HCT116 (cell line): ENCODE data around the gene GALNS. TPM values are rescaled to one million over a fixed set of nuclear protein-coding genes. Genes with fewer than 3 reads are reported as not detected.

Source experiments
- ATAC-seq: fragments of 200-7000 bp; cut with Tn5 transposase; 2 replicates; pipeline ENCODE4 v1.9.1; 2020; ENCODE audit warnings: mild to moderate bottlenecking, moderate library complexity
- BruUV-seq: library from RNA; stranded (reverse); fragments of 400-500 nt; replicated peaks from 2 replicates; lab custom pipeline; 2021; lab: Mats Ljungman, UMichigan
- CTCF ChIA-PET: fragments of 300-600 bp; sonication (Branson Sonifier 250); formaldehyde crosslinking; loops from one replicate; lab custom pipeline; 2021; ENCODE audit warnings: antibody characterized with exemption; lab: Charles Lee
- POLR2A ChIA-PET: fragments of 300-600, 350-600 bp; sonication (Branson Sonifier 250); formaldehyde crosslinking; loops from one replicate; lab custom pipeline; 2021; ENCODE audit warnings: antibody characterized with exemption; lab: Charles Lee
- RAD21 ChIA-PET, 2 experiments: fragments of 300-600 bp; sonication (Branson Sonifier 250); formaldehyde crosslinking; loops; one replicate each; lab custom pipeline; 2023; ENCODE audit warnings: low total read pairs in 2 of 2; ENCODE audit not compliant: uncharacterized antibody in 2 of 2, unreplicated experiment in 2 of 2, low non-redundant PET in 1 of 2; lab: Charles Lee
- DNase-seq: peaks from one replicate; pipeline ENCODE4 v3.0.0-alpha.2; 2010; ENCODE audit warnings: low read depth, low spot score
- H2AFZ ChIP-seq: fragments of 200-600 bp; shearing (Covaris generic), sonication (generic); 2 replicates; pipeline ENCODE4 v1.6.1; 2017; ENCODE audit warnings: low read depth, mixed run types, mixed read lengths, antibody characterized with exemption, low read length; ENCODE audit not compliant: poor library complexity, severe bottlenecking
- H3K27ac ChIP-seq: 2 replicates; pipeline ENCODE4 v1.5.1; 2012; ENCODE audit warnings: low read depth, low read length
- H3K27me3 ChIP-seq: fragments of 200-600 bp; sonication (generic); 2 replicates; pipeline ENCODE4 v1.6.1; 2016; ENCODE audit warnings: mixed run types, low read length, mixed read lengths; ENCODE audit not compliant: insufficient read depth
- H3K36me3 ChIP-seq, 2 experiments: fragments of 200-500 bp in 1 of 2; fragments of 200-600 bp in 1 of 2; sonication (Bioruptor generic) in 1 of 2; sonication (generic) in 1 of 2; 2 replicates each; pipeline versions ENCODE4 v1.5.1 to v1.6.1; 2014 to 2016; ENCODE audit warnings: low read length in 2 of 2, inconsistent platforms in 1 of 2, mixed read lengths in 1 of 2, mixed run types in 1 of 2; ENCODE audit not compliant: insufficient read depth in 2 of 2, control insufficient read depth in 1 of 2
- H3K4me1 ChIP-seq, 2 experiments: fragments of 200-600 bp in 1 of 2; sonication (generic) in 1 of 2; 2 replicates each; pipeline versions ENCODE4 v1.5.1 to v1.6.1; 2012 to 2017; ENCODE audit warnings: low read length in 2 of 2, inconsistent platforms in 1 of 2, mild to moderate bottlenecking in 1 of 2, mixed read lengths in 1 of 2, mixed run types in 1 of 2, moderate library complexity in 1 of 2; ENCODE audit not compliant: insufficient read depth in 2 of 2, control insufficient read depth in 1 of 2
- H3K4me2 ChIP-seq: fragments of 200-600 bp; sonication (generic); 2 replicates; pipeline ENCODE4 v1.6.1; 2017; ENCODE audit warnings: mixed run types, low read length, mixed read lengths
- H3K4me3 ChIP-seq, 2 experiments: fragments of 200-600 bp in 1 of 2; sonication (generic) in 1 of 2; replicated peaks in 1 of 2; 2 replicates each; pipeline ENCODE4 v1.5.1; 2011 to 2016; ENCODE audit warnings: low read length in 2 of 2, control low read depth in 1 of 2, low read depth in 1 of 2, mild to moderate bottlenecking in 1 of 2, mixed read lengths in 1 of 2, mixed run types in 1 of 2
- H3K79me2 ChIP-seq: fragments of 200-600 bp; sonication (generic); 2 replicates; pipeline ENCODE4 v1.6.1; 2017; ENCODE audit warnings: mild to moderate bottlenecking, mixed run types, low read length, moderate library complexity, mixed read lengths; ENCODE audit not compliant: insufficient read depth
- H3K9ac ChIP-seq: fragments of 200-600 bp; sonication (generic); 2 replicates; pipeline ENCODE4 v1.6.1; 2016; ENCODE audit warnings: low read length, mixed read lengths
- H3K9me2 ChIP-seq: fragments of 200-600 bp; sonication (generic), shearing (Covaris generic); 2 replicates; pipeline ENCODE4 v1.6.1; 2017; ENCODE audit warnings: mixed run types, mild to moderate bottlenecking, moderate library complexity; ENCODE audit not compliant: insufficient read depth
- H3K9me3 ChIP-seq, 2 experiments: fragments of 200-500 bp in 1 of 2; fragments of 200-600 bp in 1 of 2; sonication (Bioruptor generic) in 1 of 2; sonication (generic) in 1 of 2; 2 replicates each; pipeline ENCODE4 v1.6.1; 2014 to 2017; ENCODE audit warnings: low read length in 2 of 2, mixed read lengths in 2 of 2, inconsistent platforms in 1 of 2, low read depth in 1 of 2, mild to moderate bottlenecking in 1 of 2, mixed run types in 1 of 2, moderate library complexity in 1 of 2; ENCODE audit not compliant: control insufficient read depth in 1 of 2, insufficient read depth in 1 of 2
- H4K20me1 ChIP-seq: fragments of 200-600 bp; sonication (generic), shearing (Covaris generic); 2 replicates; pipeline ENCODE4 v1.6.1; 2017; ENCODE audit warnings: mixed run types, mild to moderate bottlenecking, moderate library complexity; ENCODE audit not compliant: insufficient read depth
- CBX3 ChIP-seq: IDR thresholded peaks from 2 replicates; pipeline ENCODE4 v1.6.1; 2012; ENCODE audit warnings: low read depth
- POLR2AphosphoS5 ChIP-seq: IDR thresholded peaks from 2 replicates; pipeline ENCODE4 v1.6.1; 2011; ENCODE audit warnings: mild to moderate bottlenecking, low read depth, low read length, moderate library complexity
- RAD21 ChIP-seq: IDR thresholded peaks from 2 replicates; pipeline ENCODE4 v1.6.1; 2012; ENCODE audit warnings: low read depth, mild to moderate bottlenecking
- YY1 ChIP-seq: IDR thresholded peaks from 2 replicates; pipeline ENCODE4 v1.6.1; 2011; ENCODE audit warnings: low read length, low read depth, moderate library complexity, mild to moderate bottlenecking; ENCODE audit not compliant: insufficient replicate concordance; ENCODE audit errors: extremely low read depth
- ZFX ChIP-seq: fragments of 450-650 bp; IDR thresholded peaks from 2 replicates; pipeline ENCODE4 v1.6.1; 2017
- intact Hi-C: fragments of 100-400 bp; cut with micrococcal nuclease; formaldehyde crosslinking; loops from 2 replicates; pipeline ENCODE4 v1.10.0; 2022
- total RNA-seq: library from RNA; stranded (reverse); gene quantifications from one replicate; pipeline ENCODE4 v1.2.1, GENCODE V29; 2021; ENCODE audit not compliant: unreplicated experiment
- TF ChIP-seq, protein P1 (sequence below): IDR thresholded peaks from 2 replicates; pipeline ENCODE4 v1.6.1; 2011; ENCODE audit warnings: mild to moderate bottlenecking, low read length, moderate library complexity; ENCODE audit not compliant: insufficient replicate concordance; ENCODE audit errors: extremely low read depth
- TF ChIP-seq, protein P2 (sequence below): IDR thresholded peaks from 2 replicates; pipeline ENCODE4 v1.6.1; 2012
- TF ChIP-seq, protein P3 (sequence below): IDR thresholded peaks from 2 replicates; pipeline ENCODE4 v1.6.1; 2012

Gene GALNS
- total RNA-seq, 1 experiment from 2014 or later = 44.6 TPM

DNA sequence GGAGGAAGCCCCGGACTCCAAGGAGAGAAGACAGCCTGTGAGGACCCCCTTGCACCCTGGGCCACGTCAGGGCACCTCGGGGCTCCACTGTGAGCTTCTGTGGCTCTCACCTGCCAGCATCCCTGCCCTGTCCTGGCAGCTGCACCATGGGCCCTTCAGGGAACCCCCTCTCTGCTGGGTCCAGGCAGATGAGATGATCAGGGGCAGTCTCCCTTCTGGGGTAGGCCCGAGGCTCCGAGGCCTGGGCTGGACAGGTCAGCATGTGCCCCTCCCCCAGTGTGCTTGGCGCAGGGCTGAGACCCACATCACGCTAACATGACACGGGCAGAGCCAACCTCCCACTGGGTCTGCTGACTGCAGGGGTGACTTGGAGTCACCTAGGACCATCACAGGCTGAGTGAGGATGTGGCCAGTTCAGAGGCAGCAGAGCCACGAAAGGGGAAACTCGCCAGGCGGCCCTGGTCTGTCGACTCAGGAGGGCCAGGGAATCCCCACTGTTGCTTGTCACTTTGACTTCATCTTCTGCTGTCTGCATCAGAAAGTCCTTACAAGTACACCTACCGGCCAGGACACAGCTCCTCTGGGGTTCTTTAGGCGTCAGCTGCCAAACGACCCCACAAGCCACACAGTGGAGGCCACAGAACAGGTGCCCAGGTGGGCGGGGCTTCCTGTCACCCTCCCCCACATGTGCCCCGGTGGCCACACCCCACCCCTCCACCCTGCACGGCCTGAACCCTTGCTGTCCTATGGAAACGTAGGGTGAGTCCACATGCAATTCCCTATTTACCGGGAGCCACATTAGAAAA is 2.2 kb downstream of the GALNS start:
- no peaks in the 10 kb centered on the region for H3K27me3 ChIP-seq
- peak overlapping the region; percentile 22; the same call in 1 of the 2 replicates for H3K4me2 ChIP-seq
- H3K27ac ChIP-seq = no peak overlapping the region; the same call in 1 of the 2 replicates
- no peaks in the 10 kb centered on the region for H3K9me2 ChIP-seq
- peaks cover 29% of the 10 kb centered on the region for H3K79me2 ChIP-seq
- intact Hi-C loops = no loop called here
- no peak overlapping the region for H2AFZ ChIP-seq
- BruUV-seq = no TSS peak
- peaks cover 19 to 26% of the 10 kb centered on the region in 2 experiments for H3K4me1 ChIP-seq
- DNase-seq (no peak), ATAC-seq (no peak)
- TF ChIP-seq POLR2AphosphoS5 = 0 out of 2 replicates have a peak, but pooled peaks have one; percentile 24
- no peak for TF ChIP-seq YY1
- no peak overlapping the region for H3K9ac ChIP-seq
- ChIA-PET CTCF (no interaction called here), POLR2A (no interaction called here), RAD21 (interaction anchor here in 1 of 2 experiments (0.7 kb wide), 1 partner anchor 313 kb away, joined by 4 read pairs; no protein-coding TSS in a partner anchor)
- no peaks in the 10 kb centered on the region for H3K9me3 ChIP-seq
- no peaks in the 10 kb centered on the region for H4K20me1 ChIP-seq
- peaks cover 9% of the 10 kb centered on the region in 2 experiments; a peak in 3 of 4 replicates for H3K36me3 ChIP-seq
- no peak overlapping the region for H3K4me3 ChIP-seq

DNA sequence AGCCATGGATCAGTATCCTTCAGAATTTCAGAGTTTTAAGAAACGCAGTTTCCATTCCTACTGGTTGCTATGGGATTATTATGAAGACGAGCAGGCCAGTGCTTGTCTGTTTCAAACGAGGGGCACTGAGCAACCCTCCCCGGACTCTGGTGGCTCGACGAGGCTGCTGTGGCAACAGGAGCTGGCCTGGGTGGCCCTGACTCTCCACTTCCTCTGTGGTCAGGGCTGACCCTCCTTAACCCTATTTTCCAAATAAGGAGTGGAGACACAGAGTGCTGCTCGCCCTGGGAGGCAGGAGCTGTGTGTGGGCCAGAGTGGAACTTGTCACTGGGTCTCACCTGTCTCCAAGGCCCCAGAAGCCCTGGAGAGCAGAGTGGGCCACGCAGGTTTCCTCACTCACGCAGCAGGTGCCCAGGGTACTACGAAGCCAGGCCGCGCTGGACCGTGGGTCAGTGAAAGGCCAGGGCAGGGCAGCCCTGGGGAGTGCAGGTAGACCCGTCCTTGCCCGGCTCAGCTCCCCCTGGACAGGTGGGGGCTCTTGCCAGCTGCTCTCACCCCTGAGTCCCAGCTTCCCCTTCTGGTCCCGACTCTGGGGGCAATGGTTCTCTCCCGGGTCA is 3.3 kb downstream of the GALNS start:
- intact Hi-C loops = no loop called here
- Histone ChIP-seq H3K9me2 (no peaks in the 10 kb centered on the region), H3K4me1 (peaks cover 19 to 24% of the 10 kb centered on the region in 2 experiments), H3K27ac (no peak overlapping the region), H3K27me3 (no peaks in the 10 kb centered on the region), H3K36me3 (no peaks in the 10 kb centered on the region), H3K4me3 (no peak overlapping the region), H3K9ac (no peak overlapping the region), H2AFZ (no peak overlapping the region), H3K9me3 (no peaks in the 10 kb centered on the region), H3K79me2 (peaks cover 25% of the 10 kb centered on the region), H3K4me2 (no peak overlapping the region), H4K20me1 (no peaks in the 10 kb centered on the region)
- DNase-seq = no peak
- TF ChIP-seq CBX3 (no peak), ZFX (no peak), RAD21 (no peak)
- TF ChIP-seq, protein P1, sequence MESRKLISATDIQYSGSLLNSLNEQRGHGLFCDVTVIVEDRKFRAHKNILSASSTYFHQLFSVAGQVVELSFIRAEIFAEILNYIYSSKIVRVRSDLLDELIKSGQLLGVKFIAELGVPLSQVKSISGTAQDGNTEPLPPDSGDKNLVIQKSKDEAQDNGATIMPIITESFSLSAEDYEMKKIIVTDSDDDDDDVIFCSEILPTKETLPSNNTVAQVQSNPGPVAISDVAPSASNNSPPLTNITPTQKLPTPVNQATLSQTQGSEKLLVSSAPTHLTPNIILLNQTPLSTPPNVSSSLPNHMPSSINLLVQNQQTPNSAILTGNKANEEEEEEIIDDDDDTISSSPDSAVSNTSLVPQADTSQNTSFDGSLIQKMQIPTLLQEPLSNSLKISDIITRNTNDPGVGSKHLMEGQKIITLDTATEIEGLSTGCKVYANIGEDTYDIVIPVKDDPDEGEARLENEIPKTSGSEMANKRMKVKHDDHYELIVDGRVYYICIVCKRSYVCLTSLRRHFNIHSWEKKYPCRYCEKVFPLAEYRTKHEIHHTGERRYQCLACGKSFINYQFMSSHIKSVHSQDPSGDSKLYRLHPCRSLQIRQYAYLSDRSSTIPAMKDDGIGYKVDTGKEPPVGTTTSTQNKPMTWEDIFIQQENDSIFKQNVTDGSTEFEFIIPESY = no peak
- TF ChIP-seq, protein P2, sequence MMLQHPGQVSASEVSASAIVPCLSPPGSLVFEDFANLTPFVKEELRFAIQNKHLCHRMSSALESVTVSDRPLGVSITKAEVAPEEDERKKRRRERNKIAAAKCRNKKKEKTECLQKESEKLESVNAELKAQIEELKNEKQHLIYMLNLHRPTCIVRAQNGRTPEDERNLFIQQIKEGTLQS = no peak
- TF ChIP-seq, protein P3, sequence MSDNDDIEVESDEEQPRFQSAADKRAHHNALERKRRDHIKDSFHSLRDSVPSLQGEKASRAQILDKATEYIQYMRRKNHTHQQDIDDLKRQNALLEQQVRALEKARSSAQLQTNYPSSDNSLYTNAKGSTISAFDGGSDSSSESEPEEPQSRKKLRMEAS = no peak
- ChIA-PET CTCF (no interaction called here), RAD21 (interaction anchor here in 1 of 2 experiments (0.6 kb wide), 1 partner anchor 41 kb away, joined by 3 read pairs; no protein-coding TSS in a partner anchor), POLR2A (no interaction called here)
- ATAC-seq = no peak
- no TSS peak for BruUV-seq
